H9 (cell line): ENCODE measurements around the gene ROR1. TPM values are rescaled to one million over a fixed set of nuclear protein-coding genes. Genes with fewer than 3 reads are reported as not detected.

Experiments
- DNase-seq: peaks from one replicate; pipeline ENCODE4 v3.0.0-alpha.2; 2017
- H2AFZ ChIP-seq: one replicate; pipeline ENCODE4 v1.6.1; 2013; ENCODE audit warnings: mild to moderate bottlenecking, low read length, control low read depth, moderate library complexity
- H2AK5ac ChIP-seq: 2 replicates; pipeline ENCODE4 v1.6.1; 2013; ENCODE audit warnings: low read length, control low read depth, mixed read lengths; ENCODE audit not compliant: insufficient read length
- H2BK120ac ChIP-seq: one replicate; pipeline ENCODE4 v1.6.1; 2013; ENCODE audit warnings: low read depth, mild to moderate bottlenecking, low read length, control low read depth, inconsistent platforms; ENCODE audit not compliant: poor library complexity, severe bottlenecking
- H2BK12ac ChIP-seq: 2 replicates; pipeline ENCODE4 v1.6.1; 2013; ENCODE audit warnings: low read length, control low read depth, mixed read lengths, low read depth; ENCODE audit not compliant: insufficient read length
- H2BK15ac ChIP-seq: 2 replicates; pipeline ENCODE4 v1.6.1; 2013; ENCODE audit warnings: low read depth, low read length, control low read depth
- H2BK20ac ChIP-seq: one replicate; pipeline ENCODE4 v1.6.1; 2013; ENCODE audit warnings: low read depth, mild to moderate bottlenecking, low read length, control low read depth, inconsistent platforms; ENCODE audit not compliant: poor library complexity, severe bottlenecking
- H2BK5ac ChIP-seq: 2 replicates; pipeline ENCODE4 v1.6.1; 2013; ENCODE audit warnings: low read length, control low read depth, mixed read lengths; ENCODE audit not compliant: insufficient read length
- H3K14ac ChIP-seq: 2 replicates; pipeline ENCODE4 v1.6.1; 2013; ENCODE audit warnings: low read length, control low read depth; ENCODE audit not compliant: insufficient read depth
- H3K18ac ChIP-seq: 2 replicates; pipeline ENCODE4 v1.6.1; 2013; ENCODE audit warnings: low read depth, mild to moderate bottlenecking, mixed read lengths, low read length, control low read depth; ENCODE audit not compliant: insufficient read length
- H3K23ac ChIP-seq: 2 replicates; pipeline ENCODE4 v1.6.1; 2013; ENCODE audit warnings: low read length, control low read depth, mixed read lengths, low read depth; ENCODE audit not compliant: insufficient read length
- H3K23me2 ChIP-seq: 2 replicates; pipeline ENCODE4 v1.6.1; 2013; ENCODE audit warnings: low read depth, mild to moderate bottlenecking, mixed read lengths, low read length, control low read depth; ENCODE audit not compliant: insufficient read length, poor library complexity, severe bottlenecking
- H3K27ac ChIP-seq: 2 replicates; pipeline ENCODE4 v1.5.1; 2013; ENCODE audit warnings: low read length, control low read depth, mixed read lengths, low read depth; ENCODE audit not compliant: insufficient read length
- H3K27me3 ChIP-seq: 2 replicates; pipeline ENCODE4 v1.6.1; 2013; ENCODE audit warnings: low read length, control low read depth, inconsistent platforms; ENCODE audit not compliant: insufficient read depth
- H3K4ac ChIP-seq: 2 replicates; pipeline ENCODE4 v1.6.1; 2013; ENCODE audit warnings: low read depth, mild to moderate bottlenecking, control low read depth, inconsistent platforms, low read length, moderate library complexity
- H3K4me1 ChIP-seq: 2 replicates; pipeline ENCODE4 v1.6.1; 2013; ENCODE audit warnings: low read length, control low read depth, inconsistent platforms; ENCODE audit not compliant: insufficient read depth
- H3K4me2 ChIP-seq: 2 replicates; pipeline ENCODE4 v1.6.1; 2013; ENCODE audit warnings: low read length, control low read depth, mixed read lengths; ENCODE audit not compliant: insufficient read length, insufficient read depth
- H3K56ac ChIP-seq: 2 replicates; pipeline ENCODE4 v1.6.1; 2013; ENCODE audit warnings: low read depth, mild to moderate bottlenecking, mixed read lengths, low read length, control low read depth; ENCODE audit not compliant: insufficient read length
- H3K79me1 ChIP-seq: 2 replicates; pipeline ENCODE4 v1.6.1; 2013; ENCODE audit warnings: low read depth, mild to moderate bottlenecking, moderate library complexity, low read length, control low read depth, inconsistent platforms; ENCODE audit not compliant: insufficient read depth, poor library complexity, severe bottlenecking
- H3K79me2 ChIP-seq: 2 replicates; pipeline ENCODE4 v1.6.1; 2013; ENCODE audit warnings: low read length, control low read depth, inconsistent platforms; ENCODE audit not compliant: insufficient read depth
- H3K9ac ChIP-seq: 2 replicates; pipeline ENCODE4 v1.6.1; 2013; ENCODE audit warnings: low read length, control low read depth, mixed read lengths; ENCODE audit not compliant: insufficient read length; ENCODE audit errors: extremely low read depth
- H3K9me3 ChIP-seq: one replicate; pipeline ENCODE4 v1.6.1; 2013; ENCODE audit warnings: low read depth, low read length, inconsistent platforms; ENCODE audit not compliant: control insufficient read depth
- H3T11ph ChIP-seq: one replicate; pipeline ENCODE4 v1.6.1; 2013; ENCODE audit warnings: mild to moderate bottlenecking, low read length, control low read depth, inconsistent platforms
- H4K20me1 ChIP-seq: one replicate; pipeline ENCODE4 v1.6.1; 2013; ENCODE audit not compliant: control insufficient read depth, insufficient read length, insufficient read depth
- H4K5ac ChIP-seq: 2 replicates; pipeline ENCODE4 v1.6.1; 2013; ENCODE audit warnings: low read depth, mild to moderate bottlenecking, mixed read lengths, low read length, control low read depth; ENCODE audit not compliant: insufficient read length
- H4K8ac ChIP-seq: replicated peaks from 2 replicates; pipeline ENCODE4 v1.6.1; 2013; ENCODE audit warnings: low read length, control low read depth, mixed read lengths, low read depth; ENCODE audit not compliant: insufficient read length
- H4K91ac ChIP-seq: 2 replicates; pipeline ENCODE4 v1.6.1; 2013; ENCODE audit warnings: low read depth, mild to moderate bottlenecking, moderate library complexity, mixed read lengths, low read length, control low read depth; ENCODE audit not compliant: insufficient read length
- H3K27ac Mint-ChIP-seq, 3 experiments: 2 replicates in 2 of 3; 3 replicates in 1 of 3; pipeline ENCODE4 v1.8.0; 2020 to 2021; ENCODE audit warnings: mixed read lengths in 3 of 3, mild to moderate bottlenecking in 1 of 3, moderate library complexity in 1 of 3
- H3K27me3 Mint-ChIP-seq: 2 replicates; pipeline ENCODE4 v1.8.0; 2021; ENCODE audit warnings: low read depth, mild to moderate bottlenecking, moderate library complexity, mixed read lengths
- H3K36me3 Mint-ChIP-seq, 3 experiments: 2 replicates in 2 of 3; 3 replicates in 1 of 3; pipeline ENCODE4 v1.8.0; 2020 to 2021; ENCODE audit warnings: low read depth in 3 of 3, mixed read lengths in 3 of 3; ENCODE audit not compliant: insufficient read depth in 1 of 3
- H3K4me1 Mint-ChIP-seq, 2 experiments: 2 replicates each; pipeline ENCODE4 v1.8.0; 2020; ENCODE audit warnings: mixed read lengths in 2 of 2
- H3K4me3 Mint-ChIP-seq, 2 experiments: 2 replicates in 1 of 2; 3 replicates in 1 of 2; pipeline ENCODE4 v1.8.0; 2020 to 2021; ENCODE audit warnings: mild to moderate bottlenecking in 2 of 2, mixed read lengths in 2 of 2, moderate library complexity in 1 of 2
- H3K9me3 Mint-ChIP-seq, 2 experiments: 2 replicates in 1 of 2; 3 replicates in 1 of 2; pipeline ENCODE4 v1.8.0; 2020; ENCODE audit warnings: mild to moderate bottlenecking in 2 of 2, mixed read lengths in 2 of 2, moderate library complexity in 1 of 2
- WGBS: extraction: QIAGEN DNeasy Blood & Tissue Kit; methylation state at CpG from one replicate; pipeline ENCODE4 v1.1.7; 2013; ENCODE audit warnings: missing lambda C conversion rate, low lambda C conversion rate, mixed read lengths; ENCODE audit not compliant: insufficient read length; ENCODE audit errors: extremely low coverage; 5-methylcytosine and 5-hydroxymethylcytosine counted together
- total RNA-seq: library from RNA; stranded (reverse); gene quantifications from 2 replicates; pipeline ENCODE4 v1.2.1, GENCODE V29; 2021
- TF ChIP-seq, protein P1 (sequence below): fragments of 200-600 bp; sonication (generic); conservative IDR thresholded peaks from 3 replicates; pipeline ENCODE4 v1.8.0; 2021; ENCODE audit warnings: antibody characterized with exemption, mild to moderate bottlenecking

Gene ROR1
- total RNA-seq, 1 experiment from 2014 or later: 75.9 TPM

DNA sequence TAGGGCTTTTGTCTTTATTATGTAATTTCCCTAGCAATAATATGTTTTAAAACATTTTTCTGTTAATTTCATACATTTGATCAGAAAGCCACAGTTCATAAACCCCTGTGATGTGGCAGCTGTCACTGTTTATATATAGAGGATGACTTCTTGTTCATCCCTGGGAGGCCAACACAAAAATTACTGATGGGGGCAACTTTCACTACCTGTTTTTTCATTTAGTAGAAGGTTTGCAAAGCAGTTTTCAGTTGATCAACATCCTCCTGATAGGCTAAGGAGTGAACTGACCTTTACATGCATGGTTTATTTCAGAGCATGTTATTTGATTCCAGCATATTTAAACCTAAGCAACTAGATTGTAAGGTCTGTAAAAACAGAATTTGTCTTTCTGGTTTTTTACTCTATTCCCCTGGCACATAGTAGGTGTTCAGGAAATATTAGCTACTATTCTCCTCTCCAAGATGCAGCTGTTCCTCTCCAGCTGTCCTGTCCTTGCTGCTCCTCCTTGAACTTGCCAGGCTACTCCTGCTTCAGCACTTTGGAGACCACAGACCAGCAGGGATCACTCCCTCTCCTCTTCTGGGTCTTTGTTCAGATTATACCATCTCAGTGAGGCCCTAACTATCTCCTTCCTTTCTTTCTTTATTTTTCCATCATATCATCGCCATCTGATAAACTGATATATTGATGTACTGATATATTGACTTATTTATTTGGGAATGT, 54.7 kb downstream of the ROR1 start:
- Mint-ChIP-seq H3K27me3 (no peaks in the 10 kb centered on the region), H3K4me1 (peaks cover 61 to 65% of the 10 kb centered on the region in 2 experiments), H3K27ac (peak overlapping the region in 2 of 3 experiments; percentile 37 to 67; a peak in 2 of 7 replicates), H3K9me3 (peaks cover 4 to 5% of the 10 kb centered on the region in 2 experiments; a peak in 4 of 5 replicates), H3K36me3 (peaks cover 9 to 24% (median 18%) of the 10 kb centered on the region in 3 experiments), H3K4me3 (no peak overlapping the region)
- Histone ChIP-seq H3K9me3 (no peaks in the 10 kb centered on the region), H2BK120ac (no peak overlapping the region), H3T11ph (no peak overlapping the region), H3K14ac (no peak overlapping the region), H3K79me2 (peaks cover 27% of the 10 kb centered on the region; the same call in 1 of the 2 replicates), H3K4me1 (peaks cover 13% of the 10 kb centered on the region), H3K23me2 (no peaks in the 10 kb centered on the region), H3K27me3 (no peaks in the 10 kb centered on the region), H3K56ac (no peak overlapping the region), H4K91ac (no peak overlapping the region), H4K8ac (no peak overlapping the region), H3K79me1 (peaks cover 9% of the 10 kb centered on the region), H2BK20ac (no peak overlapping the region), H4K5ac (no peak overlapping the region), H3K27ac (no peak overlapping the region), H3K18ac (no peak overlapping the region), H2AK5ac (no peak overlapping the region), H2BK5ac (no peak overlapping the region), H3K4me2 (no peak overlapping the region), H2BK15ac (no peak overlapping the region), H3K9ac (no peak overlapping the region), H2BK12ac (no peak overlapping the region), H4K20me1 (no peaks in the 10 kb centered on the region), H2AFZ (no peak overlapping the region), H3K23ac (no peak overlapping the region), H3K4ac (no peak overlapping the region)
- TF ChIP-seq, protein P1, sequence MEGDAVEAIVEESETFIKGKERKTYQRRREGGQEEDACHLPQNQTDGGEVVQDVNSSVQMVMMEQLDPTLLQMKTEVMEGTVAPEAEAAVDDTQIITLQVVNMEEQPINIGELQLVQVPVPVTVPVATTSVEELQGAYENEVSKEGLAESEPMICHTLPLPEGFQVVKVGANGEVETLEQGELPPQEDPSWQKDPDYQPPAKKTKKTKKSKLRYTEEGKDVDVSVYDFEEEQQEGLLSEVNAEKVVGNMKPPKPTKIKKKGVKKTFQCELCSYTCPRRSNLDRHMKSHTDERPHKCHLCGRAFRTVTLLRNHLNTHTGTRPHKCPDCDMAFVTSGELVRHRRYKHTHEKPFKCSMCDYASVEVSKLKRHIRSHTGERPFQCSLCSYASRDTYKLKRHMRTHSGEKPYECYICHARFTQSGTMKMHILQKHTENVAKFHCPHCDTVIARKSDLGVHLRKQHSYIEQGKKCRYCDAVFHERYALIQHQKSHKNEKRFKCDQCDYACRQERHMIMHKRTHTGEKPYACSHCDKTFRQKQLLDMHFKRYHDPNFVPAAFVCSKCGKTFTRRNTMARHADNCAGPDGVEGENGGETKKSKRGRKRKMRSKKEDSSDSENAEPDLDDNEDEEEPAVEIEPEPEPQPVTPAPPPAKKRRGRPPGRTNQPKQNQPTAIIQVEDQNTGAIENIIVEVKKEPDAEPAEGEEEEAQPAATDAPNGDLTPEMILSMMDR: no peak
- WGBS: no CpG with 5 or more reads among the region's 1 CpG
- DNase-seq: no peak
